ENCODE results near the gene SOX10.

DNA sequence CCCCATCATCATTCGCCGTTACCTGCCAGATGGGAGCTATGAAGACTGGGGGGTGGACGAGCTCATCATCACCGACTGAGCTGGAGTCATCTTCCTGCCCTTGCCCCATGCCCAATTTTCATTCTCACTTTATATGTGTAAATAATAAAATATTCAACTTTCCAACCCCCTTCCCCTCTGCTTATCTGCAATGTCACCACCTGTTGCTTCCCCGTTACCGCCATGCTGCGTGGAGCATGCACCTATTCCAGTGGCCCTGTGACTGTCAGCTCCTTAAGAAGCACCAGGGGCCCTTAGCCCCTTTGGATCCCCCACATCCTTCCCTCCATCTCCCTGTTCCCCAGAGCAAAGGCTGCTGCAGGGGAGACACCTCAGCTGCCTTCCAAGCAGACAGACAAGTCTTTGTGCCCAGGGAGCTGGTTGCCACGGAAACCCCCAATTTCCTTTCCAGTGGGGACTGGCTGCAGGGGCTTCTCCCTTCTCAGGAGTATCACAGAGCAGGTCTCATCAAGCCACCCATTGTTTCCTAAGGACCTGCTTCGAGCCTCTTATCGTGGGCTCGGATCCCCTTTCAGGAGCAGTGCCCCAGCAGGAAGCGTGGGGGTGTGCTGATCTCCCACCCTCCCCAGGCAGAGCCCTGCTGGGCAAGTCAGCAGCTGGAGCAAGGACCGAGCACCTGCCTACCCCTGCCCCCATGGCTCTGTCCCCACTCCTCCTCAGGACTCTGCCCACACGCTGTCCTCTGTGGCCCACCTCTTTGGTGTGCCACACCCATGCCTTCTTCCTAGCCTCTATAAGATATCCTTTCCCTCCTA is 16.5 kb downstream of the SOX10 start:
- TF ChIP-seq, protein P1, sequence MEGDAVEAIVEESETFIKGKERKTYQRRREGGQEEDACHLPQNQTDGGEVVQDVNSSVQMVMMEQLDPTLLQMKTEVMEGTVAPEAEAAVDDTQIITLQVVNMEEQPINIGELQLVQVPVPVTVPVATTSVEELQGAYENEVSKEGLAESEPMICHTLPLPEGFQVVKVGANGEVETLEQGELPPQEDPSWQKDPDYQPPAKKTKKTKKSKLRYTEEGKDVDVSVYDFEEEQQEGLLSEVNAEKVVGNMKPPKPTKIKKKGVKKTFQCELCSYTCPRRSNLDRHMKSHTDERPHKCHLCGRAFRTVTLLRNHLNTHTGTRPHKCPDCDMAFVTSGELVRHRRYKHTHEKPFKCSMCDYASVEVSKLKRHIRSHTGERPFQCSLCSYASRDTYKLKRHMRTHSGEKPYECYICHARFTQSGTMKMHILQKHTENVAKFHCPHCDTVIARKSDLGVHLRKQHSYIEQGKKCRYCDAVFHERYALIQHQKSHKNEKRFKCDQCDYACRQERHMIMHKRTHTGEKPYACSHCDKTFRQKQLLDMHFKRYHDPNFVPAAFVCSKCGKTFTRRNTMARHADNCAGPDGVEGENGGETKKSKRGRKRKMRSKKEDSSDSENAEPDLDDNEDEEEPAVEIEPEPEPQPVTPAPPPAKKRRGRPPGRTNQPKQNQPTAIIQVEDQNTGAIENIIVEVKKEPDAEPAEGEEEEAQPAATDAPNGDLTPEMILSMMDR (IDR thresholded peaks at IDR 0.05; ENCODE audit: borderline replicate concordance, extremely low read depth, low read length, poor library complexity, severe bottlenecking) = no peak
- TF ChIP-seq EZH2 (IDR thresholded peaks at IDR 0.05; ENCODE audit: borderline replicate concordance, low read depth, low read length, severe bottlenecking) = no peak
